LNCaP clone FGC (cell line): Measurements from ENCODE around the gene SRMS.

Experiments used
- DNase-seq: peaks from one replicate; pipeline ENCODE4 v3.0.0-alpha.2; 2011; ENCODE audit warnings: low read depth
- H3K4me3 ChIP-seq: 2 replicates; pipeline ENCODE4 v1.5.1; 2011; ENCODE audit warnings: mild to moderate bottlenecking, low read depth, low read length, control low read depth
- CTCF ChIP-seq: IDR thresholded peaks from 2 replicates; pipeline ENCODE4 v1.5.1; 2012; ENCODE audit warnings: mild to moderate bottlenecking; ENCODE audit not compliant: control insufficient read depth, insufficient read depth; ENCODE audit errors: extremely low read depth

Gene SRMS

GRCh38 chr20:63534427-63534830 is 13.1 kb downstream of the SRMS start:
- no peak for TF ChIP-seq CTCF
- H3K4me3 ChIP-seq = no peak overlapping the region
- no peak for DNase-seq

DNA sequence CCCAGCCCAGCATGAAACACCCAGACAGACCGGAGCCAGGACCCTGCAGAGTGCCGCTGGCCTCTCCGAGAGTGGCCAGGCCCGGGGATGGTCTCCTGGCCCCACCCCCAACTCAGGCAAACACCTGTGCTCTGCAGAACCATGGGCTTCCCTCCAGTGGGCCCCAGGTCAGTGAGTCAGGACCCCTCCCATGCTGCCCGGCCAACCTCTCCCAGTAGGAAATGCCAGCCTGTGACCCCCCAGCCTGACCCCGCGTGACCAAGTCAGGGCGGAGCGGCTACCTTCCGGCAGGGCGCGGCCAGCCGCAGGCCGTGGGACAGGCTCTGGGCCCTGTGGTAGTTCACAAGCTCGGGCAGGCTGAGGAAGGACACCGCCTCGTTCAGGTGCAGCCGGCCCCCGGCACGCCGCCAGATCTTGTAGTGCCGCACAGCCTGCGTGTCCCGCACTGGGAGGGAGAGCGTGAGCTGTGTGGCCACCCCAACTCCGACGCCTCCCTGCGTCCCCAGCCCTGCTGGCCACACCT is 13.6 kb downstream of the SRMS start:
- DNase-seq = no peak
- no peak for TF ChIP-seq CTCF
- no peak overlapping the region for H3K4me3 ChIP-seq

DNA sequence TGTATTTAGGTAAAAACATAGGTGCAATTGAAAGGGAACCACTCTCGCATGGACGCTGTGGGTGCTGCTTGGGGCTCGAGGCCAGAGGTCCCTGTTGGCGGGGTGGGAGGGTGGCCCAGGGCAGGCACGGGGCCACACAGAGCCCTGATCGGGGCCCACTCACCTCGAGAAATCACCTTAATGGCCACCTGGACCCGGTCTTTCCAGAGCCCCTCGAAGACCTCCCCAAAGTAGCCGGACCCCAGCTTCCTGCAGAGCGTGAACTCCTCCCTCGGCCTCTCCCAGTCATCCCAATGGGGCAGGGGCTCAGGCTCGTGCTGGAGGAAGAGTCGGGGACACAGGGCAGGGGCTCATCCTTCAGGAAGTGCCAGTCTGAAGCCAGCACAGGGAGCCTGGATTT is 14.2 kb downstream of the SRMS start:
- H3K4me3 ChIP-seq = no peak overlapping the region
- no peak for DNase-seq
- no peak for TF ChIP-seq CTCF

DNA sequence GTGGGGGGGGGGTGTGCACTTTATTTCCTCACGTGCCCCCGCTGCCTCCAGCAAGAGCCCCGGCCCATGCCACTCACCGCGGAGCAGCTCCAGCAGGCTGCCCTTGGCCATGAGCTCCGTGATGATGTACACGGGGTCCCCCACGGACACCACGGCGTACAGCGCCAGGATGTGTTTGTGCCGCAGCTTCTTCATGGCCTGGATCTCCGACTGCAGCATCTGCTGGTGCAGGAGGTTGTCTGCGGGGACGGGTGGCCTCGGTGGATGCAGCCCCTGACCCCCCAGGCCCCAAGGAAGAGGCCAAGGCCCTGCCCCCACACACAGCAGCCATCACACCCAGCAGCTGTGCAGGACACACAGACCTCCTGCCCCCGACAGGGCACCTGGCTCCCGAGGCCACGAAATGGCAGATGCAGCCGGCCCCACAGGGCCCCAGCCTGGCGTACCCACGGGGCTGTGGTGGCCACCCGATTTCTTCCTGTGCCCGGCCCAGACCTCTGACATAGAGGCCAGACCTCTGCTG is 15.0 kb downstream of the SRMS start:
- H3K4me3 ChIP-seq = no peak overlapping the region
- DNase-seq = no peak
- no peak for TF ChIP-seq CTCF

- TF ChIP-seq CTCF = no peak
- H3K4me3 ChIP-seq = no peak overlapping the region
- DNase-seq = no peak
These were observed 15.7 kb downstream of the SRMS start for GRCh38 chr20:63531686-63532448.

- no peak for TF ChIP-seq CTCF
- DNase-seq = no peak
- H3K4me3 ChIP-seq = no peak overlapping the region
These were observed 16.8 kb downstream of the SRMS start for GRCh38 chr20:63530788-63531160.
